Fibroblast of pulmonary artery (primary cell): ENCODE measurements around the gene SMYD3.

Experiments
- DNase-seq: peaks from one replicate; pipeline ENCODE4 v3.0.0-alpha.2; 2010; ENCODE audit warnings: low read depth
- H3K4me3 ChIP-seq: replicated peaks from 2 replicates; pipeline ENCODE4 v1.5.1; 2011; ENCODE audit warnings: low read depth, mild to moderate bottlenecking, control low read depth, low read length, moderate library complexity
- TF ChIP-seq, protein P1 (sequence below): IDR thresholded peaks from 2 replicates; pipeline ENCODE4 v1.5.1; 2011; ENCODE audit warnings: mild to moderate bottlenecking, control low read depth, low read length, inconsistent platforms; ENCODE audit errors: missing control alignments

The SMYD3 gene

DNA sequence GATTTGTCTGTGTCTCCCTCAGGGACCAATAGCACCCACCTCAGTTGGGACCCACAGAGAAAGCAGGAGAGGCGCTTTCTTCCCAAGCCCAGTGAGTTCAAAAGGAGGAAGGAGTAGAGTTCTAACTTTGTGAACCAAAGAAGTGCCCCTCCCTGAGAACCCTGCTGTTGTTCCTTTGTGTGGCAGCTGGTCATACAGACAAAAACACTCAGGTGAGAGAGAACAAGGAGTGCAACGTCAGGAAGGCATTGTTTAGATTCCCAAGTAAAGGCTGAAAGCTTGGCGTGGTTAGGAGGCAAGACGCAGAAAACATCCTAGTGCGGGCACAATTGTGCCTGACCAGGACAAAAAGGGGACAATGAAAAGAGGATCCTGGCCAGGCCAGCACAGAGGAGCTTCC lies 697.7 kb downstream of the SMYD3 start:
- no peak for DNase-seq
- no peak overlapping the region for H3K4me3 ChIP-seq
- TF ChIP-seq, protein P1, sequence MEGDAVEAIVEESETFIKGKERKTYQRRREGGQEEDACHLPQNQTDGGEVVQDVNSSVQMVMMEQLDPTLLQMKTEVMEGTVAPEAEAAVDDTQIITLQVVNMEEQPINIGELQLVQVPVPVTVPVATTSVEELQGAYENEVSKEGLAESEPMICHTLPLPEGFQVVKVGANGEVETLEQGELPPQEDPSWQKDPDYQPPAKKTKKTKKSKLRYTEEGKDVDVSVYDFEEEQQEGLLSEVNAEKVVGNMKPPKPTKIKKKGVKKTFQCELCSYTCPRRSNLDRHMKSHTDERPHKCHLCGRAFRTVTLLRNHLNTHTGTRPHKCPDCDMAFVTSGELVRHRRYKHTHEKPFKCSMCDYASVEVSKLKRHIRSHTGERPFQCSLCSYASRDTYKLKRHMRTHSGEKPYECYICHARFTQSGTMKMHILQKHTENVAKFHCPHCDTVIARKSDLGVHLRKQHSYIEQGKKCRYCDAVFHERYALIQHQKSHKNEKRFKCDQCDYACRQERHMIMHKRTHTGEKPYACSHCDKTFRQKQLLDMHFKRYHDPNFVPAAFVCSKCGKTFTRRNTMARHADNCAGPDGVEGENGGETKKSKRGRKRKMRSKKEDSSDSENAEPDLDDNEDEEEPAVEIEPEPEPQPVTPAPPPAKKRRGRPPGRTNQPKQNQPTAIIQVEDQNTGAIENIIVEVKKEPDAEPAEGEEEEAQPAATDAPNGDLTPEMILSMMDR: no peak

- TF ChIP-seq, protein P1: no peak
- DNase-seq: no peak
- no peak overlapping the region for H3K4me3 ChIP-seq
Measured at GRCh38 chr1:245807954-245808719, 698.9 kb downstream of the SMYD3 start.

- no peak for DNase-seq
- no peak overlapping the region for H3K4me3 ChIP-seq
- TF ChIP-seq, protein P1: no peak
Measured at GRCh38 chr1:245807306-245807705, 699.8 kb downstream of the SMYD3 start.

DNA sequence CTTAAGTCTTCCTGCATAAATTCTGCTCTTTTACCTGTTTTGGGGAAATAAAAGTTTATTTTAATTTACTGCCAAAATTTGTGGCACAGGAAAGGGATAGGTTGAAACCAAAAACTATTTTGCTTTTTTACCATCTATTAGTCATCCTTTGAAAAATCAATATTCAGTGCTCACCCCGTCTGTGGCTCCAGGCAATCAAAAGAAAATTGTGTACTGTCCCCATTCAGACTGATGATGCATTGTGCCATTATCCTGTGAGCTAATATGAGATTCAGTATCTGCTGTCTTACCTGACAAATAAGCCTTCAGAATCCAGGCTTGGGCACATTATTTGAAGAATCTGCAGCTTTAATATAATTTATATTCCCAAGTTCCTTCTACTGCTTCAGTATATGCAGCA lies 701.5 kb downstream of the SMYD3 start:
- TF ChIP-seq, protein P1: no peak
- no peak for DNase-seq

DNA sequence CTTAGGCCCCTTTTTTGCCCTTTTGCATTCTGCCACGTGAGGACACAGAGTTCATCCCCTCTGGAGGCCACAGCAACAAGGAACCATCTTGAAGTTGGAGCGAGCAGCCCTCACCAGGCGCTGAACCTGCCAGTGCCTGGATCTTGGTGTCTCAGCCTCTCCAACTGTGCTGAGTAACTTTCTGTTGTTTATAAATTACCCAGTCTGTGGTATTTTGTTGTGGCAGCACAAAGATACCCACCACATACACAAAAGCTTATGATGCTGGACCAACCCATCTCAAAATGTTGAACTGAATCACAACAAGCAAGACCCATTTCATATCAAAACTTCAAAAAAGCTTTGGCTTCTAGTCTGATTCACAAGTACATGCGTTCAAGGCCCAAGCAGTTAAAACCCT lies 702.4 kb downstream of the SMYD3 start:
- TF ChIP-seq, protein P1: no peak
- DNase-seq: no peak
- no peak overlapping the region for H3K4me3 ChIP-seq

More for the DNA sequence above, 701.5 kb downstream of the SMYD3 start:
- H3K4me3 ChIP-seq: no peak overlapping the region

DNA sequence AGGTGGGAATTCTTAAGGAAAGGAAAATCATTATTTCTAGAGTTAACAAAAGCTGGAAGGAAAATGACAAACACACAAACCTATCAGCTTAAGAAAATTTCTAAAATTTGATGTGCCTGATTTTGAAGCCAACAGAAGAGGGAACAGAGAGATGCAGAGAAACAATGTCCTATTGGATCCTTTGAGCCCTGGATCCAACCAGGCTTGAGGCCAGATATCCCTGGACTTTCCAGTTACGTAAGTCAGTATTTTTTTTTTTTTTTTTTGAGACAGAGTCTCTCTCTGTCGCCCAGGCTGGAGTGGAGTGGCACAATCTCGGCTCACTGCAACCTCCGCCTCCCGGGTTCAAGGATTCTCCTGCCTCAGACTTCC lies 703.4 kb downstream of the SMYD3 start:
- no peak for DNase-seq
- TF ChIP-seq, protein P1: no peak
- no peak overlapping the region for H3K4me3 ChIP-seq

GRCh38 chr1:245802941-245803665 lies 704.0 kb downstream of the SMYD3 start:
- TF ChIP-seq, protein P1: no peak
- no peak overlapping the region for H3K4me3 ChIP-seq
- no peak for DNase-seq
